ENCODE results near the gene GSG1L.

The GSG1L gene

GRCh38 chr16:28014851-28015250 lies 48.7 kb downstream of the GSG1L start:
- no peak for DNase-seq (ENCODE audit: low spot score)

GRCh38 chr16:28013878-28014277 lies 49.6 kb downstream of the GSG1L start:
- DNase-seq (ENCODE audit: low spot score): no peak

GRCh38 chr16:28013392-28013791 lies 50.1 kb downstream of the GSG1L start:
- DNase-seq (ENCODE audit: low spot score): no peak

GRCh38 chr16:28011971-28012445 lies 51.5 kb downstream of the GSG1L start:
- no peak for DNase-seq (ENCODE audit: low spot score)

GRCh38 chr16:28011223-28011622 lies 52.3 kb downstream of the GSG1L start:
- no peak for DNase-seq (ENCODE audit: low spot score)

- DNase-seq (ENCODE audit: low spot score): no peak
Observed at GRCh38 chr16:28010671-28011070, 52.8 kb downstream of the GSG1L start.

GRCh38 chr16:28009586-28010373 lies 53.7 kb downstream of the GSG1L start:
- DNase-seq (ENCODE audit: low spot score): no peak

- DNase-seq (ENCODE audit: low spot score): no peak
Observed at GRCh38 chr16:28003923-28004322, 59.6 kb downstream of the GSG1L start.

GRCh38 chr16:28003021-28003865 lies 60.3 kb downstream of the GSG1L start:
- DNase-seq (ENCODE audit: low spot score): no peak

- no peak for DNase-seq (ENCODE audit: low spot score)
Observed at GRCh38 chr16:28001642-28002041, 61.9 kb downstream of the GSG1L start.

GRCh38 chr16:28001184-28001583 lies 62.3 kb downstream of the GSG1L start:
- DNase-seq (ENCODE audit: low spot score): no peak

GRCh38 chr16:28000314-28001169 lies 63.0 kb downstream of the GSG1L start:
- no peak for DNase-seq (ENCODE audit: low spot score)

GRCh38 chr16:27999687-28000086 lies 63.8 kb downstream of the GSG1L start:
- no peak for DNase-seq (ENCODE audit: low spot score)

GRCh38 chr16:27995378-27995777 lies 68.1 kb downstream of the GSG1L start:
- no peak for DNase-seq (ENCODE audit: low spot score)

GRCh38 chr16:27994686-27995085 lies 68.8 kb downstream of the GSG1L start:
- no peak for DNase-seq (ENCODE audit: low spot score)

- no peak for DNase-seq (ENCODE audit: low spot score)
Observed at GRCh38 chr16:27993587-27993986, 69.9 kb downstream of the GSG1L start.

- DNase-seq (ENCODE audit: low spot score): no peak
Observed at GRCh38 chr16:27991876-27992275, 71.6 kb downstream of the GSG1L start.

- DNase-seq (ENCODE audit: low spot score): no peak
Observed at GRCh38 chr16:27985981-27986380, 77.5 kb downstream of the GSG1L start.

- DNase-seq (ENCODE audit: low spot score): no peak
Observed at GRCh38 chr16:27984121-27984520, 79.4 kb downstream of the GSG1L start.

GRCh38 chr16:27983244-27983643 lies 80.3 kb downstream of the GSG1L start:
- DNase-seq (ENCODE audit: low spot score): no peak

- no peak for DNase-seq (ENCODE audit: low spot score)
Observed at GRCh38 chr16:27982184-27982583, 81.3 kb downstream of the GSG1L start.
